ENCODE results near the gene MYBBP1A.

MYBBP1A gene

GRCh38 chr17:4548061-4548461 is 7.1 kb downstream of the MYBBP1A start:
- no peak for TF ChIP-seq CTCF (IDR thresholded peaks at IDR 0.05; ENCODE audit: low read depth, low read length, poor library complexity, severe bottlenecking)
- no peak for TF ChIP-seq EZH2phosphoT487 (IDR thresholded peaks at IDR 0.05; ENCODE audit: borderline replicate concordance, low read length)
- Histone ChIP-seq H3K4me3 (ENCODE audit: low read length) (no peak overlapping the region), H3K4me1 (ENCODE audit: control insufficient read depth, low read length) (no peaks in the 10 kb centered on the region), H3K36me3 (ENCODE audit: control insufficient read depth, low read length) (peaks cover 95% of the 10 kb centered on the region), H3K79me2 (ENCODE audit: control insufficient read depth, low read length) (peaks cover 31% of the 10 kb centered on the region), H3K27ac (ENCODE audit: low read depth, low read length) (no peak overlapping the region), H3K9me2 (replicated peaks; ENCODE audit: control insufficient read depth, low read length) (no peaks in the 10 kb centered on the region), H4K20me1 (ENCODE audit: control insufficient read depth, insufficient read depth, low read depth, low read length) (no peaks in the 10 kb centered on the region), H3K4me2 (ENCODE audit: low read length) (no peak overlapping the region), H3K27me3 (ENCODE audit: control insufficient read depth, low read length) (no peaks in the 10 kb centered on the region), H3F3A (ENCODE audit: control insufficient read depth, insufficient read depth) (no peaks in the 10 kb centered on the region), H3K9me3 (ENCODE audit: control insufficient read depth, insufficient read depth, low read length) (no peaks in the 10 kb centered on the region)

- Histone ChIP-seq H3K9me3 (ENCODE audit: control insufficient read depth, insufficient read depth, low read length) (no peaks in the 10 kb centered on the region), H3K36me3 (ENCODE audit: control insufficient read depth, low read length) (peaks cover 95% of the 10 kb centered on the region), H3K4me2 (ENCODE audit: low read length) (no peak overlapping the region), H3K27me3 (ENCODE audit: control insufficient read depth, low read length) (no peaks in the 10 kb centered on the region), H3K4me1 (ENCODE audit: control insufficient read depth, low read length) (no peaks in the 10 kb centered on the region), H3K79me2 (ENCODE audit: control insufficient read depth, low read length) (peaks cover 24% of the 10 kb centered on the region), H3K4me3 (ENCODE audit: low read length) (no peak overlapping the region), H3F3A (ENCODE audit: control insufficient read depth, insufficient read depth) (no peaks in the 10 kb centered on the region), H3K9me2 (replicated peaks; ENCODE audit: control insufficient read depth, low read length) (no peaks in the 10 kb centered on the region), H3K27ac (ENCODE audit: low read depth, low read length) (no peak overlapping the region), H4K20me1 (ENCODE audit: control insufficient read depth, insufficient read depth, low read depth, low read length) (no peaks in the 10 kb centered on the region)
- TF ChIP-seq CTCF (IDR thresholded peaks at IDR 0.05; ENCODE audit: low read depth, low read length, poor library complexity, severe bottlenecking) (no peak), EZH2phosphoT487 (IDR thresholded peaks at IDR 0.05; ENCODE audit: borderline replicate concordance, low read length) (no peak)
Observed at GRCh38 chr17:4547118-4547906, 7.9 kb downstream of the MYBBP1A start.

- Histone ChIP-seq H3K36me3 (ENCODE audit: control insufficient read depth, low read length) (peaks cover 95% of the 10 kb centered on the region), H3K27me3 (ENCODE audit: control insufficient read depth, low read length) (no peaks in the 10 kb centered on the region), H3K4me2 (ENCODE audit: low read length) (no peak overlapping the region), H3K9me3 (ENCODE audit: control insufficient read depth, insufficient read depth, low read length) (no peaks in the 10 kb centered on the region), H3K79me2 (ENCODE audit: control insufficient read depth, low read length) (peaks cover 7% of the 10 kb centered on the region), H3F3A (ENCODE audit: control insufficient read depth, insufficient read depth) (0 out of 2 replicates have a peak, but pooled peaks cover 3% of the 10 kb centered on the region), H3K4me1 (ENCODE audit: control insufficient read depth, low read length) (no peaks in the 10 kb centered on the region), H3K27ac (ENCODE audit: low read depth, low read length) (no peak overlapping the region), H4K20me1 (ENCODE audit: control insufficient read depth, insufficient read depth, low read depth, low read length) (no peaks in the 10 kb centered on the region), H3K4me3 (ENCODE audit: low read length) (no peak overlapping the region), H3K9me2 (replicated peaks; ENCODE audit: control insufficient read depth, low read length) (no peaks in the 10 kb centered on the region)
- TF ChIP-seq EZH2phosphoT487 (IDR thresholded peaks at IDR 0.05; ENCODE audit: borderline replicate concordance, low read length) (no peak), CTCF (IDR thresholded peaks at IDR 0.05; ENCODE audit: low read depth, low read length, poor library complexity, severe bottlenecking) (no peak)
Observed at GRCh38 chr17:4545217-4545951, 9.8 kb downstream of the MYBBP1A start.

All from DOHH2 (cell line).